DND-41 (cell line): ENCODE results near the gene BTBD17.

Experiments
- CTCF ChIP-seq: IDR thresholded peaks from 2 replicates; pipeline ENCODE4 v1.5.1; 2012; ENCODE audit warnings: borderline replicate concordance, low read length, moderate library complexity, mild to moderate bottlenecking; ENCODE audit not compliant: poor library complexity, severe bottlenecking; ENCODE audit errors: extremely low read depth
- EZH2 ChIP-seq: IDR thresholded peaks from 3 replicates; pipeline ENCODE4 v1.6.1; 2012; ENCODE audit warnings: borderline replicate concordance, low read depth, mild to moderate bottlenecking, moderate library complexity, low read length, inconsistent platforms; ENCODE audit not compliant: severe bottlenecking

GRCh38 chr17:74386386-74386785 is 24.7 kb upstream of the BTBD17 start:
- TF ChIP-seq CTCF (no peak), EZH2 (no peak)
